Endothelial cell of umbilical vein (primary cell): ENCODE results near the gene ATP2B2.

Experiments
- GATA2 ChIP-seq: IDR thresholded peaks from 2 replicates; pipeline ENCODE4 v1.7.0; 2011; ENCODE audit warnings: low read depth, mild to moderate bottlenecking, moderate library complexity, mixed read lengths, low read length; ENCODE audit not compliant: insufficient read length, insufficient read depth
- MAX ChIP-seq: IDR thresholded peaks from 2 replicates; pipeline ENCODE4 v1.6.1; 2011; ENCODE audit not compliant: insufficient read depth, insufficient read length
- POLR2A ChIP-seq: IDR thresholded peaks from 2 replicates; pipeline ENCODE4 v1.6.1; 2012; ENCODE audit warnings: low read depth, mild to moderate bottlenecking, control low read depth, low read length

- TF ChIP-seq GATA2 (no peak), MAX (no peak), POLR2A (no peak)
Measured at GRCh38 chr3:10365316-10365715, 140.1 kb downstream of the ATP2B2 start.
